K562 (cell line): ENCODE data around the gene KCNC3. TPM values are rescaled to one million over a fixed set of nuclear protein-coding genes. Genes with fewer than 3 reads are reported as not detected.

Experiments
- BRD4 ChIP-seq: fragments of 200-600 bp; sonication (generic); IDR thresholded peaks from 2 replicates; pipeline ENCODE4 v1.6.1; 2017; ENCODE audit warnings: inconsistent platforms
- C11orf30 ChIP-seq: fragments of 450-650 bp; IDR thresholded peaks from 2 replicates; pipeline ENCODE4 v1.6.1; 2016; ENCODE audit warnings: low read depth, mild to moderate bottlenecking
- CC2D1A ChIP-seq: fragments of 450-650 bp; IDR thresholded peaks from 2 replicates; pipeline ENCODE4 v1.6.1; 2017; ENCODE audit warnings: mild to moderate bottlenecking
- CSDE1 ChIP-seq, 2 experiments: fragments of 450-650 bp; IDR thresholded peaks; 2 replicates each; pipeline ENCODE4 v1.6.1; 2016; ENCODE audit warnings: mild to moderate bottlenecking in 1 of 2
- ESRRA ChIP-seq: fragments of 450-650 bp; IDR thresholded peaks from 2 replicates; pipeline ENCODE4 v1.6.1; 2014; ENCODE audit warnings: low read depth, mild to moderate bottlenecking, moderate library complexity, borderline replicate concordance
- GABPA ChIP-seq: fragments of 200-800 bp; sonication (Bioruptor generic); conservative IDR thresholded peaks from 2 replicates; pipeline ENCODE4 v1.6.1; 2016; ENCODE audit warnings: low read depth, missing genetic modification characterization, missing compliant biosample characterization
- HLTF ChIP-seq: fragments of 450-650 bp; IDR thresholded peaks from 2 replicates; pipeline ENCODE4 v1.6.1; 2016
- KHSRP ChIP-seq: fragments of 450-650 bp; IDR thresholded peaks from 2 replicates; pipeline ENCODE4 v1.6.1; 2017
- KLF1 ChIP-seq: fragments of 450-650 bp; IDR thresholded peaks from 2 replicates; pipeline ENCODE4 v1.6.1; 2016; ENCODE audit warnings: missing genetic modification characterization, missing compliant biosample characterization
- MAFK ChIP-seq: IDR thresholded peaks from 2 replicates; pipeline ENCODE4 v1.6.1; 2011; ENCODE audit warnings: low read length, improper control_type of control experiment
- MAX ChIP-seq: sonication (generic); formaldehyde crosslinking; IDR thresholded peaks from 2 replicates; pipeline ENCODE4 v1.9.0; 2022; ENCODE audit warnings: mild to moderate bottlenecking, missing genetic modification reagents
- MEIS2 ChIP-seq: fragments of 450-650 bp; IDR thresholded peaks from 2 replicates; pipeline ENCODE4 v1.6.1; 2014; ENCODE audit warnings: mild to moderate bottlenecking; ENCODE audit not compliant: partially characterized antibody
- MTA3 ChIP-seq: fragments of 450-650 bp; formaldehyde crosslinking; IDR thresholded peaks from 2 replicates; pipeline ENCODE4 v1.6.1; 2017; ENCODE audit warnings: mild to moderate bottlenecking, borderline replicate concordance
- RB1 ChIP-seq: fragments of 450-650 bp; IDR thresholded peaks from 2 replicates; pipeline ENCODE4 v1.6.1; 2017; ENCODE audit warnings: low read depth, mild to moderate bottlenecking
- RBM14 ChIP-seq: fragments of 200-400 bp; formaldehyde crosslinking; IDR thresholded peaks from 2 replicates; pipeline ENCODE4 v1.6.1; 2018; ENCODE audit warnings: low read depth, mild to moderate bottlenecking, low read length, moderate library complexity, borderline replicate concordance; ENCODE audit not compliant: insufficient read depth
- SFPQ ChIP-seq: fragments of 200-400 bp; formaldehyde crosslinking; IDR thresholded peaks from 2 replicates; pipeline ENCODE4 v1.6.1; 2017; ENCODE audit warnings: mild to moderate bottlenecking, low read depth, low read length, moderate library complexity
- SMARCB1 ChIP-seq: IDR thresholded peaks from 2 replicates; pipeline ENCODE4 v1.6.1; 2011; ENCODE audit warnings: improper control_type of control experiment, low read depth; ENCODE audit not compliant: insufficient read length
- SMARCE1 ChIP-seq: fragments of 450-650 bp; IDR thresholded peaks from 2 replicates; pipeline ENCODE4 v1.7.1; 2016; ENCODE audit warnings: mild to moderate bottlenecking
- TCF3 ChIP-seq: sonication (generic); formaldehyde crosslinking; IDR thresholded peaks from 2 replicates; pipeline ENCODE4 v1.4.0; 2020; ENCODE audit warnings: mild to moderate bottlenecking, missing genetic modification reagents
- ZNF232 ChIP-seq: sonication (generic); formaldehyde crosslinking; IDR thresholded peaks from 2 replicates; pipeline ENCODE4 v1.8.0; 2022; ENCODE audit warnings: mild to moderate bottlenecking, missing genetic modification reagents
- ZNF609 ChIP-seq: sonication (generic); formaldehyde crosslinking; IDR thresholded peaks from 2 replicates; pipeline ENCODE4 v1.8.1; 2023; ENCODE audit warnings: missing genetic modification reagents, mild to moderate bottlenecking, borderline replicate concordance
- ZSCAN32 ChIP-seq: fragments of 450-650 bp; formaldehyde crosslinking; IDR thresholded peaks from 2 replicates; pipeline ENCODE4 v1.4.0; 2020; ENCODE audit warnings: mild to moderate bottlenecking, moderate library complexity
- polyA plus RNA-seq, 8 experiments: library from polyadenylated mRNA; depleted of rRNA in 4 of 8; stranded (reverse) in 5 of 8; unstranded in 3 of 8; fragments of >200 nt; fragmentation: Nextera tagmentation in 2 of 8; fragmentation: Illumina TruSeq in 1 of 8; extraction: Ambion mirVana in 2 of 8; extraction: Trizol in 1 of 8; gene quantifications; 2 replicates each; pipeline versions ENCODE4 v1.2.1 to v1.2.3, GENCODE V29; 2011 to 2014; ENCODE audit warnings: inconsistent platforms in 1 of 8, missing spikeins in 1 of 8
- total RNA-seq, 7 experiments: library from RNA; depleted of rRNA in 6 of 7; stranded (reverse); fragments of >200 nt in 6 of 7; fragmentation: Illumina TruSeq in 2 of 7; extraction: Trizol in 2 of 7; gene quantifications; 2 replicates each; pipeline versions ENCODE4 v1.2.1 to v1.2.3, GENCODE V29; 2011 to 2021; ENCODE audit warnings: low replicate concordance in 1 of 7

KCNC3 gene
- total and polyA plus RNA-seq, 9 of the 15 experiments (the other 6 are each of a cell fraction or from before 2014, with no cell fraction given): 0.03 to 26.2 (median 2.0) TPM

GRCh38 chr19:50357178-50358100 is 28.3 kb upstream of the KCNC3 start (continued):
- 0 out of 2 replicates have a peak, but pooled peaks have one; percentile 9 for TF ChIP-seq ESRRA
- 0 out of 2 replicates have a peak, but pooled peaks have one; percentile 41 for TF ChIP-seq ZNF232 (CRISPR knock-in tag)
- TF ChIP-seq HLTF: no peak
- no peak; the same call in 1 of the 2 replicates for TF ChIP-seq MAX (CRISPR knock-in tag)
- TF ChIP-seq SMARCE1: peak; percentile 56; the same call in 1 of the 2 replicates
- 0 out of 2 replicates have a peak, but pooled peaks have one; percentile 6 for TF ChIP-seq TCF3 (CRISPR knock-in tag)
- 0 out of 2 replicates have a peak, but pooled peaks have one; percentile 3 for TF ChIP-seq ZSCAN32 (CRISPR knock-in tag)
- no peak for TF ChIP-seq MEIS2
- TF ChIP-seq BRD4: no peak; the same call in 1 of the 2 replicates
- peak; percentile 18; the same call in 1 of the 2 replicates for TF ChIP-seq RB1
- peak; percentile 76 for TF ChIP-seq KLF1
- no peak for TF ChIP-seq ZNF609 (CRISPR knock-in tag)
- peak; percentile 73 for TF ChIP-seq C11orf30
- TF ChIP-seq MAFK: no peak
- no peak for TF ChIP-seq CSDE1 (IDR thresholded peaks at IDR 0.05)
- peak; percentile 61; the same call in 1 of the 2 replicates for TF ChIP-seq CC2D1A
- no peak for TF ChIP-seq SMARCB1
- peak; percentile 65 for TF ChIP-seq KHSRP
- peak; percentile 60 for TF ChIP-seq GABPA (tag)
- TF ChIP-seq SFPQ: no peak
- no peak; the same call in 1 of the 2 replicates for TF ChIP-seq MTA3
- no peak for TF ChIP-seq RBM14
